PFSK-1 (cell line): ENCODE measurements around the gene OR10J1.

Source experiments
- FOXP2 ChIP-seq: optimal IDR thresholded peaks from 2 replicates; pipeline ENCODE3; 2011; ENCODE audit warnings: borderline replicate concordance, control low read depth, inconsistent platforms; ENCODE audit not compliant: insufficient read depth; ENCODE audit errors: extremely low read length, extremely low read depth
- POLR2AphosphoS5 ChIP-seq: IDR thresholded peaks from 2 replicates; pipeline ENCODE4 v1.6.1; 2012; ENCODE audit warnings: low read depth, mild to moderate bottlenecking, control low read depth, low read length, moderate library complexity
- SIN3A ChIP-seq: IDR thresholded peaks from 2 replicates; pipeline ENCODE4 v1.6.1; 2012; ENCODE audit warnings: mild to moderate bottlenecking, low read length, moderate library complexity, borderline replicate concordance; ENCODE audit not compliant: insufficient read depth
- TAF1 ChIP-seq: IDR thresholded peaks from 2 replicates; pipeline ENCODE4 v1.6.1; 2012; ENCODE audit warnings: low read length, control low read depth, borderline replicate concordance; ENCODE audit not compliant: insufficient read depth
- TF ChIP-seq, protein P1 (sequence below), 2 experiments: IDR thresholded peaks; 2 replicates each; pipeline versions ENCODE4 v1.6.1 to v1.8.0; 2011 to 2012; ENCODE audit warnings: low read depth in 2 of 2, low read length in 2 of 2, control low read depth in 1 of 2, inconsistent platforms in 1 of 2, mild to moderate bottlenecking in 1 of 2, moderate library complexity in 1 of 2; ENCODE audit not compliant: insufficient read depth in 1 of 2

The OR10J1 gene

DNA sequence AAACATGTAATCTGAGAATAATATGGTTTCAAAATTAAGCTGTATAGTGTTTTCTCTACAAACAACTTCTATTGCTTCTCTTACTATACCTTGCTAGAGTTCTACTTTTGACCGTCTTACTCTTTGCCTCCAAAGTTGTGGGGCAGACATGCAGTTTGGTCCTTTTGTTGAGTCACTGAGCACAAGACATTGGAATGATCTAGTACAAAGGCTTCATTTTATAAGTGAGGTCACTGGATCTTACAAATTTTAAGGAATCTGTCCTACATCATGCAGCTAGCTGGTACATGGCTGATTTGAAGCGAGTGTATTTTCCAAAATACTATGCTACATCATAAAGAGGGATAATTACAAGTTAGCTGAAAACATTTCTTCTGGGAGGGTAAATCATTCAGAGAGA is 28.8 kb downstream of the OR10J1 start:
- no peak for TF ChIP-seq FOXP2
- TF ChIP-seq POLR2AphosphoS5, result no peak
- no peak for TF ChIP-seq SIN3A
- TF ChIP-seq TAF1, result no peak
- TF ChIP-seq, protein P1, sequence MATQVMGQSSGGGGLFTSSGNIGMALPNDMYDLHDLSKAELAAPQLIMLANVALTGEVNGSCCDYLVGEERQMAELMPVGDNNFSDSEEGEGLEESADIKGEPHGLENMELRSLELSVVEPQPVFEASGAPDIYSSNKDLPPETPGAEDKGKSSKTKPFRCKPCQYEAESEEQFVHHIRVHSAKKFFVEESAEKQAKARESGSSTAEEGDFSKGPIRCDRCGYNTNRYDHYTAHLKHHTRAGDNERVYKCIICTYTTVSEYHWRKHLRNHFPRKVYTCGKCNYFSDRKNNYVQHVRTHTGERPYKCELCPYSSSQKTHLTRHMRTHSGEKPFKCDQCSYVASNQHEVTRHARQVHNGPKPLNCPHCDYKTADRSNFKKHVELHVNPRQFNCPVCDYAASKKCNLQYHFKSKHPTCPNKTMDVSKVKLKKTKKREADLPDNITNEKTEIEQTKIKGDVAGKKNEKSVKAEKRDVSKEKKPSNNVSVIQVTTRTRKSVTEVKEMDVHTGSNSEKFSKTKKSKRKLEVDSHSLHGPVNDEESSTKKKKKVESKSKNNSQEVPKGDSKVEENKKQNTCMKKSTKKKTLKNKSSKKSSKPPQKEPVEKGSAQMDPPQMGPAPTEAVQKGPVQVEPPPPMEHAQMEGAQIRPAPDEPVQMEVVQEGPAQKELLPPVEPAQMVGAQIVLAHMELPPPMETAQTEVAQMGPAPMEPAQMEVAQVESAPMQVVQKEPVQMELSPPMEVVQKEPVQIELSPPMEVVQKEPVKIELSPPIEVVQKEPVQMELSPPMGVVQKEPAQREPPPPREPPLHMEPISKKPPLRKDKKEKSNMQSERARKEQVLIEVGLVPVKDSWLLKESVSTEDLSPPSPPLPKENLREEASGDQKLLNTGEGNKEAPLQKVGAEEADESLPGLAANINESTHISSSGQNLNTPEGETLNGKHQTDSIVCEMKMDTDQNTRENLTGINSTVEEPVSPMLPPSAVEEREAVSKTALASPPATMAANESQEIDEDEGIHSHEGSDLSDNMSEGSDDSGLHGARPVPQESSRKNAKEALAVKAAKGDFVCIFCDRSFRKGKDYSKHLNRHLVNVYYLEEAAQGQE (IDR thresholded peaks at IDR 0.05; ENCODE audit: insufficient read depth in 1 of 2, low read depth in 2 of 2, low read length in 2 of 2), result no peak

DNA sequence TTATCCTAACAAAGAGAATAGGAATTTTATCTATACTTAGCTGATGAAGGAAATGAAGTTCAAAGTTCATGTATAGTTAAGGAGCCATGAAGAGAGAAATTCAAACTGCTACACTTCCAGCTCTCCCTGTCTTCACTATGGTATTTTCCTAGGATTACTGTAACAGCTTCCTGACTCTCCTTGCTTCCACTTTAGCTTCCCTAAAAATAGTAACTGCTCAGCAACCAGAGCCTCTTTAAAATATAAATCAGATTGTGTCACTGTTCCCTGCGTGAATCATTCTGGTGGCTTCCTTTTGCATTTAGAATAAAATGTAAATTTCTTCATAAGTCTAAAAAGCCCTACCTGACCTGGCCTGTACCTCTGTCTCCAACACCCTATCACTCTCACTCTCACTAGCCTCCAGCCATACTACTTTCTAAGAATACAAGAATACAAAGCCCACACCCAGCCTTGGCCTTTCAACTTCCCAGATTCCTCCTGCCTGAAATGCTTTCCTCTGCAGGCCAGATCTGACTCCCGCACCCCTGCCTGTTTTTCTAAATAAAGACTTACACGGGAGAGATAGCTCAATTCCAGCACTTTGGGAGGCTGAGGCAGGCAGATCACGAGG is 30.5 kb downstream of the OR10J1 start:
- TF ChIP-seq SIN3A (no peak), TAF1 (no peak), FOXP2 (no peak), POLR2AphosphoS5 (no peak)
- TF ChIP-seq, protein P1 (IDR thresholded peaks at IDR 0.05; ENCODE audit: insufficient read depth in 1 of 2, low read depth in 2 of 2, low read length in 2 of 2), result no peak

DNA sequence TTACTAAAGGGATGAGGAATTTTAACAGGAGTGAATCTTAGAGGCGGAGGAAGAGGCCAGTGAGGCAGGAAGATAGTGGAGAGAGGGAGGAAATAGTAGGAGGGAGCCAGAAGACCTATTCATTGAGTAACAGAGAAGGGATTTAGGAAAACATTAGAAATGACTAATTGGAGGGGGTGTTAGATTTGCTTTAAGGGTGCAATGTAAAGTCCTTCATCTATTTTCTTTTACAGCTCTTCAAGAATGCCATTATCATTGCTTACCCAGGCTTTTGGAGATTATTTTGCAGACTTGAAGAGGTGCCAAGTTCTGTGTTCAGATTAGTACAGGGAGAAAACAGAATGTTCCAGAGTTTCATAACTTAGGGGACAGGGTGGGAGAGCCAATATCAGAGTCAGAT is 33.8 kb downstream of the OR10J1 start:
- TF ChIP-seq FOXP2 (no peak), TAF1 (no peak), SIN3A (no peak), POLR2AphosphoS5 (no peak)
- TF ChIP-seq, protein P1 (IDR thresholded peaks at IDR 0.05; ENCODE audit: insufficient read depth in 1 of 2, low read depth in 2 of 2, low read length in 2 of 2), result no peak

DNA sequence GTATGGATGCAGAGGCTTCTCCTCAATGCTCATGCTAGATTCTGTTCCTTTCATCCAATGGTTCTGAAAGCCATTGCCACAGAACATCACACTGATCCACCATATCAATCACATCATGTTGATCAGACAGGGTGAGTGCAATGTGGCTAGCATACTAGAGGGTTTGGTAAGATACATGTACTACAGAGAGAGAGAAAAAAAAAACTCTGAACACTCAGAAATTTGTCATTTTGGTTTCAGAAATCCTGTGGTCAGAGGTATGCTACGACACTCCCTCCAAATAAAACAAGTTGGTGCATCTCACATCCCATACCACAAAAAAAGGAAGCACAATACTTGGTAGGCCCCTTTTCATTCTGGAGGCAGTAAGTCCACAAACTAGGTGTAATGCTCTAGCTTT is 35.4 kb downstream of the OR10J1 start:
- TF ChIP-seq, protein P1 (IDR thresholded peaks at IDR 0.05; ENCODE audit: insufficient read depth in 1 of 2, low read depth in 2 of 2, low read length in 2 of 2), result no peak

DNA sequence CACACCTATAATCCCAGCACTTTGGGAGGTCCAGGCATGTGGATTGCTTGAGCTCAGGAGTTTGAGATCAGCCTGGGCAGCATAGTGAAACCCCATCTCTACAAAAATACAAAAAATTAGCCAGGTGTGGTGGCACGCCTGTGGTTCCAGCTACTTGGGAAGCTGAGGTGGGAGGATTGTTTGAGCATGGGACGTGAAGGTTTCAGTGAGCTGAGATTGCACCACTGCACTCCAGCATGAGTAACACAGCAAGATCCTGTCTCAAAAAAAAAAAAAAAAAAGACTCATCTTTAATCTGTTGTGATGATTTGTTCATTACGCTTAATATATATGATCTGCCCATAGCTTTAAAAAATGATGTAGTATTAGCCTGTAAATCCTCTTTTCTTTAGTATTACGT is 44.0 kb downstream of the OR10J1 start:
- TF ChIP-seq, protein P1 (IDR thresholded peaks at IDR 0.05; ENCODE audit: insufficient read depth in 1 of 2, low read depth in 2 of 2, low read length in 2 of 2), result no peak
- TF ChIP-seq TAF1, result no peak
- no peak for TF ChIP-seq POLR2AphosphoS5
- TF ChIP-seq SIN3A, result no peak
